Measurements from ENCODE around the gene VWA3B.

Gene VWA3B

GRCh38 chr2:98156304-98156703 is 69.3 kb downstream of the VWA3B start:
- Histone ChIP-seq H3K9me2 (replicated peaks; ENCODE audit: insufficient read depth, low read length) (no peaks in the 10 kb centered on the region), H4K20me1 (ENCODE audit: low read depth, low read length) (no peaks in the 10 kb centered on the region)

DNA sequence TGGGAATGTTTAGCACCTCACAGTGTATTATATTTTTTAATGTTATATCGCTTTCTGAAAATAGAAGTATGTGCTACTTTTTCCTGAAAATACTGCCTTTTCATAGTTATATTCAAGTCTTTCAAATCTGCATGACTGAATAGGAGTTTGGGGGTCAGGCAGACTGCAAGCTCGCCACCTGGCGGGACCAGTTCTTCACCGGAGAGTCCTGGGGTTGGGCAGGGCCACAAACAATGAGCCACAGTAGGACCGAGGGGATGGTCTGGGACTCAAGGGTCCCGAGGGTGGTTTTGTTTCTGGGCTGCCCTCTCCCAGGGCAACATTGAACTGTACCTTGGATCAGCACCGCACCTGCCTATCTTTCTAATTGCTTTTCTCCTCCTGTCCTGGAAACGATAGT is 70.6 kb downstream of the VWA3B start:
- Histone ChIP-seq H3K9me2 (replicated peaks; ENCODE audit: insufficient read depth, low read length) (no peaks in the 10 kb centered on the region), H3K9ac (ENCODE audit: low read length) (no peak overlapping the region), H3K4me3 (ENCODE audit: insufficient read depth, low read length, poor library complexity, severe bottlenecking) (no peak overlapping the region), H3K27me3 (ENCODE audit: low read length) (no peaks in the 10 kb centered on the region), H4K20me1 (ENCODE audit: low read depth, low read length) (no peaks in the 10 kb centered on the region), H3F3A (ENCODE audit: insufficient read depth) (no peaks in the 10 kb centered on the region), H3K27ac (ENCODE audit: low read depth, low read length) (no peak overlapping the region), H3K4me2 (ENCODE audit: low read depth, low read length, poor library complexity, severe bottlenecking) (no peak overlapping the region), H3K36me3 (ENCODE audit: low read length) (no peaks in the 10 kb centered on the region), H3K9me3 (ENCODE audit: insufficient read depth, low read length) (no peaks in the 10 kb centered on the region), H3K79me2 (ENCODE audit: insufficient read depth, low read length) (no peaks in the 10 kb centered on the region), H2AFZ (ENCODE audit: low read depth, low read length, severe bottlenecking) (no peak overlapping the region)
- TF ChIP-seq, protein P1, sequence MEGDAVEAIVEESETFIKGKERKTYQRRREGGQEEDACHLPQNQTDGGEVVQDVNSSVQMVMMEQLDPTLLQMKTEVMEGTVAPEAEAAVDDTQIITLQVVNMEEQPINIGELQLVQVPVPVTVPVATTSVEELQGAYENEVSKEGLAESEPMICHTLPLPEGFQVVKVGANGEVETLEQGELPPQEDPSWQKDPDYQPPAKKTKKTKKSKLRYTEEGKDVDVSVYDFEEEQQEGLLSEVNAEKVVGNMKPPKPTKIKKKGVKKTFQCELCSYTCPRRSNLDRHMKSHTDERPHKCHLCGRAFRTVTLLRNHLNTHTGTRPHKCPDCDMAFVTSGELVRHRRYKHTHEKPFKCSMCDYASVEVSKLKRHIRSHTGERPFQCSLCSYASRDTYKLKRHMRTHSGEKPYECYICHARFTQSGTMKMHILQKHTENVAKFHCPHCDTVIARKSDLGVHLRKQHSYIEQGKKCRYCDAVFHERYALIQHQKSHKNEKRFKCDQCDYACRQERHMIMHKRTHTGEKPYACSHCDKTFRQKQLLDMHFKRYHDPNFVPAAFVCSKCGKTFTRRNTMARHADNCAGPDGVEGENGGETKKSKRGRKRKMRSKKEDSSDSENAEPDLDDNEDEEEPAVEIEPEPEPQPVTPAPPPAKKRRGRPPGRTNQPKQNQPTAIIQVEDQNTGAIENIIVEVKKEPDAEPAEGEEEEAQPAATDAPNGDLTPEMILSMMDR (IDR thresholded peaks at IDR 0.05; ENCODE audit: insufficient read depth, low read length, poor library complexity, severe bottlenecking), result peak; percentile 32
- TF ChIP-seq EZH2phosphoT487 (conservative IDR thresholded peaks at IDR 0.05; ENCODE audit: low read length), result no peak

More at GRCh38 chr2:98156304-98156703, 69.3 kb downstream of the VWA3B start:
- H3F3A ChIP-seq (ENCODE audit: insufficient read depth), result no peaks in the 10 kb centered on the region
- TF ChIP-seq EZH2phosphoT487 (conservative IDR thresholded peaks at IDR 0.05; ENCODE audit: low read length), result no peak
- TF ChIP-seq, protein P1 (IDR thresholded peaks at IDR 0.05; ENCODE audit: insufficient read depth, low read length, poor library complexity, severe bottlenecking), result no peak
- no peak overlapping the region for H3K4me3 ChIP-seq (ENCODE audit: insufficient read depth, low read length, poor library complexity, severe bottlenecking)
- H3K79me2 ChIP-seq (ENCODE audit: insufficient read depth, low read length), result no peaks in the 10 kb centered on the region
- H3K36me3 ChIP-seq (ENCODE audit: low read length), result no peaks in the 10 kb centered on the region
- no peak overlapping the region for H3K4me2 ChIP-seq (ENCODE audit: low read depth, low read length, poor library complexity, severe bottlenecking)
- no peak overlapping the region for H2AFZ ChIP-seq (ENCODE audit: low read depth, low read length, severe bottlenecking)
- no peaks in the 10 kb centered on the region for H3K27me3 ChIP-seq (ENCODE audit: low read length)
- no peak overlapping the region for H3K27ac ChIP-seq (ENCODE audit: low read depth, low read length)
- no peak overlapping the region for H3K9ac ChIP-seq (ENCODE audit: low read length)
- H3K9me3 ChIP-seq (ENCODE audit: insufficient read depth, low read length), result no peaks in the 10 kb centered on the region

GRCh38 chr2:98158305-98158704 is 71.3 kb downstream of the VWA3B start:
- H4K20me1 ChIP-seq (ENCODE audit: low read depth, low read length), result no peaks in the 10 kb centered on the region
- no peaks in the 10 kb centered on the region for H3K79me2 ChIP-seq (ENCODE audit: insufficient read depth, low read length)
- no peaks in the 10 kb centered on the region for H3K9me2 ChIP-seq (replicated peaks; ENCODE audit: insufficient read depth, low read length)
- TF ChIP-seq, protein P1 (IDR thresholded peaks at IDR 0.05; ENCODE audit: insufficient read depth, low read length, poor library complexity, severe bottlenecking), result no peak
- no peak for TF ChIP-seq EZH2phosphoT487 (conservative IDR thresholded peaks at IDR 0.05; ENCODE audit: low read length)
- no peaks in the 10 kb centered on the region for H3K36me3 ChIP-seq (ENCODE audit: low read length)
- no peaks in the 10 kb centered on the region for H3F3A ChIP-seq (ENCODE audit: insufficient read depth)
- H2AFZ ChIP-seq (ENCODE audit: low read depth, low read length, severe bottlenecking), result no peak overlapping the region
- H3K9ac ChIP-seq (ENCODE audit: low read length), result no peak overlapping the region
- H3K4me2 ChIP-seq (ENCODE audit: low read depth, low read length, poor library complexity, severe bottlenecking), result no peak overlapping the region
- H3K27ac ChIP-seq (ENCODE audit: low read depth, low read length), result no peak overlapping the region
- H3K4me3 ChIP-seq (ENCODE audit: insufficient read depth, low read length, poor library complexity, severe bottlenecking), result no peak overlapping the region
- no peaks in the 10 kb centered on the region for H3K27me3 ChIP-seq (ENCODE audit: low read length)
- no peaks in the 10 kb centered on the region for H3K9me3 ChIP-seq (ENCODE audit: insufficient read depth, low read length)
